Vagina (tissue), 2 donors: Measurements from ENCODE around the gene HDAC10.

ENCODE experiments used
- POLR2A ChIP-seq, 2 donors: fragments of 450-650 bp; IDR thresholded peaks; one replicate each; pipeline ENCODE4 v1.6.1; 2017; ENCODE audit warnings: antibody characterized with exemption in 2 of 2, mild to moderate bottlenecking in 2 of 2, moderate library complexity in 2 of 2
- TF ChIP-seq, protein P1 (sequence below), 3 experiments: fragments of 450-650 bp in 2 of 3; fragments of 200-600 bp in 1 of 3; sonication (generic) in 1 of 3; IDR thresholded peaks; one replicate each; pipeline ENCODE4 v1.5.1; 2017 to 2019; ENCODE audit warnings: antibody characterized with exemption in 3 of 3, mild to moderate bottlenecking in 2 of 3, moderate library complexity in 2 of 3

DNA sequence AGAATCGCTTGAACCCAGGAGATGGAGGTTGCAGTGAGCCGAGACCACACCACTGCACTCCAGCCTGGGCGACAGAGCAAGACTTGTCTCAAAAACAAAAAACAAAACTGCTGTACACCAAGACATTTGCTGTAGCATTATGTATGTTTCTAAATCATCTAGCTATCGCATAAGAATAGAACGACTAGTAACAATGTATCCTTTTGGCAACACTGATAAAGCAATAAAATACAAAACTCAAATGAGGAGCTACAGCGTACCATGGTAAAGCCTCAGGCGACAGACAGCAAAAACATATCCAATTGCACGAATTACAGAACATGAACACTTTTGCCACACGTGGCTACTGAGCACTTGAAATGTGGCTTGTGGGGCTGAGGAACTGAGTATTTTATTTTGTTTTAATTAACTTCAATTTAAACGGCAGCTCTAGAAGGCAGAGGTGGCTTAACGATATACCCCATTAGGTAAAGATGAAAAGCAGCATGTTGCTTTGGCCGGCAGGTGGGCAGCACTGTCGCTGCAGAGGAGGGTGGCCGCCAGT is 8.6 kb downstream of the HDAC10 start:
- no peak for TF ChIP-seq POLR2A (IDR thresholded peaks at IDR 0.05)
- TF ChIP-seq, protein P1, sequence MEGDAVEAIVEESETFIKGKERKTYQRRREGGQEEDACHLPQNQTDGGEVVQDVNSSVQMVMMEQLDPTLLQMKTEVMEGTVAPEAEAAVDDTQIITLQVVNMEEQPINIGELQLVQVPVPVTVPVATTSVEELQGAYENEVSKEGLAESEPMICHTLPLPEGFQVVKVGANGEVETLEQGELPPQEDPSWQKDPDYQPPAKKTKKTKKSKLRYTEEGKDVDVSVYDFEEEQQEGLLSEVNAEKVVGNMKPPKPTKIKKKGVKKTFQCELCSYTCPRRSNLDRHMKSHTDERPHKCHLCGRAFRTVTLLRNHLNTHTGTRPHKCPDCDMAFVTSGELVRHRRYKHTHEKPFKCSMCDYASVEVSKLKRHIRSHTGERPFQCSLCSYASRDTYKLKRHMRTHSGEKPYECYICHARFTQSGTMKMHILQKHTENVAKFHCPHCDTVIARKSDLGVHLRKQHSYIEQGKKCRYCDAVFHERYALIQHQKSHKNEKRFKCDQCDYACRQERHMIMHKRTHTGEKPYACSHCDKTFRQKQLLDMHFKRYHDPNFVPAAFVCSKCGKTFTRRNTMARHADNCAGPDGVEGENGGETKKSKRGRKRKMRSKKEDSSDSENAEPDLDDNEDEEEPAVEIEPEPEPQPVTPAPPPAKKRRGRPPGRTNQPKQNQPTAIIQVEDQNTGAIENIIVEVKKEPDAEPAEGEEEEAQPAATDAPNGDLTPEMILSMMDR (IDR thresholded peaks at IDR 0.05), result no peak
